Retinal pigment epithelial cell (primary cell): ENCODE results near the gene CUL5.
A peak's percentile ranks its signal among the peaks of the same experiment; 100 is the strongest.
"Not testable (repeated sequence)": the region's sequence is repeated elsewhere in the genome, so short reads cannot be mapped to it uniquely, and the experiment has no call there.

Experiments
- DNase-seq: peaks from one replicate; pipeline ENCODE4 v3.0.0-alpha.2; 2010; ENCODE audit warnings: low read depth
- H3K4me3 ChIP-seq: 2 replicates; pipeline ENCODE4 v1.5.1; 2011; ENCODE audit warnings: mild to moderate bottlenecking, low read length, control low read depth, moderate library complexity
- TF ChIP-seq, protein P1 (sequence below): conservative IDR thresholded peaks from 2 replicates; pipeline ENCODE4 v1.5.1; 2011; ENCODE audit warnings: low read depth, low read length, control low read depth, inconsistent platforms

CUL5 gene

DNA sequence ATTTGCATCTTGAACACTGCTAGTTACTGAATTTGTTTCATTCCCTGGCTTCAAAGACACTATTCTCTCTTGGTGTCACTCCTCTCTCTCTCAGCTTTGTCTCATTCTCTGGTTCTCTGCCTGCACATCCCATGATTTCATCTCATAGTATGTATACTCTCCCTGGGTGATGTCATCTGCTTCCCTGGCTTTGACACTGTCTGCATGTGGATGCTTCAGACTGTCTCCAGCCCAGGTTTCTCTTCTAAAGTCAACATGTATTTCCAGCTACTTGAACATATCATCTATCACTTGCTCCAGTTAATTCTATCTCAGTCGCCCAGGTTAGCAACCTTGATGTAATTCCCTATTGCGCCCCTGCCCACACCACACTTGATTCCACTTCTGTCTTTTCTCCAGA lies 103.4 kb downstream of the CUL5 start:
- H3K4me3 ChIP-seq, result no peak overlapping the region
- TF ChIP-seq, protein P1, sequence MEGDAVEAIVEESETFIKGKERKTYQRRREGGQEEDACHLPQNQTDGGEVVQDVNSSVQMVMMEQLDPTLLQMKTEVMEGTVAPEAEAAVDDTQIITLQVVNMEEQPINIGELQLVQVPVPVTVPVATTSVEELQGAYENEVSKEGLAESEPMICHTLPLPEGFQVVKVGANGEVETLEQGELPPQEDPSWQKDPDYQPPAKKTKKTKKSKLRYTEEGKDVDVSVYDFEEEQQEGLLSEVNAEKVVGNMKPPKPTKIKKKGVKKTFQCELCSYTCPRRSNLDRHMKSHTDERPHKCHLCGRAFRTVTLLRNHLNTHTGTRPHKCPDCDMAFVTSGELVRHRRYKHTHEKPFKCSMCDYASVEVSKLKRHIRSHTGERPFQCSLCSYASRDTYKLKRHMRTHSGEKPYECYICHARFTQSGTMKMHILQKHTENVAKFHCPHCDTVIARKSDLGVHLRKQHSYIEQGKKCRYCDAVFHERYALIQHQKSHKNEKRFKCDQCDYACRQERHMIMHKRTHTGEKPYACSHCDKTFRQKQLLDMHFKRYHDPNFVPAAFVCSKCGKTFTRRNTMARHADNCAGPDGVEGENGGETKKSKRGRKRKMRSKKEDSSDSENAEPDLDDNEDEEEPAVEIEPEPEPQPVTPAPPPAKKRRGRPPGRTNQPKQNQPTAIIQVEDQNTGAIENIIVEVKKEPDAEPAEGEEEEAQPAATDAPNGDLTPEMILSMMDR, result no peak
- DNase-seq, result no peak

DNA sequence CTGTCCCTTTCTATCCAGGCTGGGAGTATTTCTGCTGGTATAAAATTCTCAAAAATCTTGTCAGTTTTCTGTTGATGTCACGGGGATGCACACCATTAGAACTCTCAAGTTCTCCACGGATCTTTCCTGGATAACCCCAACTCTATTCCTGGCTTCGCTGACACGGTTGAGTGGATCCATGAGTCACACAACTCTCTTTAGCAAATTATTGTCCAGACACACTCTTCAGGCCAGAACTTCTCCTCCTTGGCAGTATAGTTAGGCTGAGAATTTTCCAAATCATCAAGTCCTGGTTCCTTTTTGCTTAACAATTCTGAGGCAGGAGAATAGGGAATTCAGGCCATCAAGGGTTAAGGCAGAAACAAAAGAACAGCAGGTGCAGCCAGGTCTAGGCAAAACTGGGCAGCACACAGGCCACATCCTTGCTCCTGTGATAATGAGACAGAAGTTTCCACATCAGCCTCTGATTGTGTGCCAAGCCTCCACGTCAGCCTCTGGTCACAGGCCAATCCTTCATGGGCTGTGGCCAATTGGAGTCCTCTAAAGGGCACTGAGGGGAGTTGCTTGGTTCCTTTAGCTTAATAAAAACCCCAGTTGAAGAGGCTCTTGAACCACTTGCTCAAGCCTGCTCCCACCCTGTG lies 106.9 kb downstream of the CUL5 start:
- TF ChIP-seq, protein P1, result no peak
- no peak overlapping the region for H3K4me3 ChIP-seq
- peak; percentile 70 for DNase-seq

DNA sequence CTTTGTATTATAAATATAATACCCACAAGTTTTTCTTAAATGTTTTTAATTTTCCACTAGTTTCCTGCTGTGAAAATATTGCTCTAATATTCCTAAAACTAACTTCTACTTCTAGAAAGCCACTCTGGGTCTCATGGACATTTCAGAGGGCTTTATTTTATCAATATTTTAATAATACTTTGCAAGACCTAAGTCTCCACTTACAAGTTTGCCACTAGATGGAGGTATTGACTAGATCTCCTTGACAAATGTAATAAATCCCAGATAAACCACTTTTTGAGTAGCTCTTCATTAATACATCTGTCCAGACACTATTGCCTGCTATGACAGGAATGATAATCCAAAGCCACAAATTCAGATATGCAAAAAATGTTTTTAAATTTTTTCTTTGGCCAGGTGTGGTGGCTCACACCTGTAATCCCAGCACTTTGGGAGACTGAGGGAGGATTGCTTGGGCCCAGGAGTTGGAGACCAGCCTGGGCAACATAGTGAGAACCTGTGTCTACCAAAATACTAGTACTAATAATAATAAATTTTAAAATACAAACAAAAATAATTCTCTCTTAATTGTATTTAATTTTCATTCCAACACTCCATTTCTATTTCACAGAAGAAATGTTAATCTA lies 109.2 kb downstream of the CUL5 start:
- no peak for DNase-seq
- TF ChIP-seq, protein P1, result peak; percentile 63
- no peak overlapping the region for H3K4me3 ChIP-seq

DNA sequence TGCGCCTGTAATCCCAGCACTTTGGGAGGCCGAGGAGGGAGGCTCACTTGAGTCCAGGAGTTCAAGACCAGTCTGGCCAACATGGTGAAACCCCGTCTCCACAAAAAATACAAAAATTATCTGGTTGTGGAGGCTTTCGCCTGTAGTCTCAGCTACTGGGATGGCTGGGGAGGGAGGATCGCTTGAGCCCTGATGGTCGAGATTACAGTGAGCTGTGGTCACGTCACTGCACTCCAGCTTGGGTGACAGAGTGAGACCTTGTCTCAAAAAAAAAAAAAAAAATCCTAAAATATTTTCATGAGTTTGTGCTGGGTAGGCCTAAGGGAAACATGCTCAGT lies 112.2 kb downstream of the CUL5 start:
- H3K4me3 ChIP-seq, result peak overlapping the region; percentile 68
- not testable (repeated sequence) for DNase-seq

DNA sequence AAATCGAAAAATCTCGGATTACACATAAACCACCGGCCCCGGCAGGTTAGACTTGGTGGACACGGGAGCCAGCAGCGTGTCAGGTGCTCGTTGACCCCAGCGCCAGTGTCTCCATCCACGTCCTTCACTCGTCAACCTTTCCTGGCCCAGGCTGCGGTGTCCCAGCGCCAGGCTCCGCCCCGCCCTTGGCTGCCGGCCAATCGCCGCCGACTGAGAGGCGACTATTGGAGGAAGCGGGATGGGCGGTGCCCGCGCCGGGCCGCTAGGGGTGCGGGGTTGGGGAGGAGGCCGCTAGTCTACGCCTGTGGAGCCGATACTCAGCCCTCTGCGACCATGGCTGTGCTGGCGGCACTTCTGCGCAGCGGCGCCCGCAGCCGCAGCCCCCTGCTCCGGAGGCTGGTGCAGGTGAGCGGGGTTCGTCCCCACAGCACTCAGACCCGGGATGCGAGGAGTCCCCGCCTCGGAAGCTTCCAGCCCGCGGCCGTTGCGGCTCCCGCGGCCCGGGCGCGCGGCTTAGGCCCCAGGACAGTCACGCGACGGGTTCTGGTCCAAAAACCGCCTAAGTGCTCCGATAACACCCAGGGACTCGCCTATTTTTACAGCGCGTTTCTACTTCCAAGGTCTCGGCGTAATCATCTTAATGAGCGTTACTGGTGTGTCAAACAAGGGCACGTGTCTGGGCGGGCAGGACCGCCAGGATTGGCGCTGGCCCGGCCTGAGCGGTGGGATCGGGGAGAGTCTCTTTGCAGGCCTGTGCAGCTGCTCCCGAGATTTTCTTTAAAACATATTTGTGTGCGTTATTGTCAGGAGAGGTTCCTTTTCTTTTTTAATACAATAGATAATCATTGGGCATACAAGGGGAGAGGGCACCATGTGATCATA lies 112.8 kb downstream of the CUL5 start, which contains the start of gene ACAT1:
TSS of gene ACAT1 (plus strand) at position 294 of the 882 bp plus-strand sequence. CDS start at position 334, 40 bp downstream.
- DNase-seq, result peak; percentile 65
- TF ChIP-seq, protein P1, result peak; percentile 18
- H3K4me3 ChIP-seq, result peak within 1 kb of the TSS; percentile 68

DNA sequence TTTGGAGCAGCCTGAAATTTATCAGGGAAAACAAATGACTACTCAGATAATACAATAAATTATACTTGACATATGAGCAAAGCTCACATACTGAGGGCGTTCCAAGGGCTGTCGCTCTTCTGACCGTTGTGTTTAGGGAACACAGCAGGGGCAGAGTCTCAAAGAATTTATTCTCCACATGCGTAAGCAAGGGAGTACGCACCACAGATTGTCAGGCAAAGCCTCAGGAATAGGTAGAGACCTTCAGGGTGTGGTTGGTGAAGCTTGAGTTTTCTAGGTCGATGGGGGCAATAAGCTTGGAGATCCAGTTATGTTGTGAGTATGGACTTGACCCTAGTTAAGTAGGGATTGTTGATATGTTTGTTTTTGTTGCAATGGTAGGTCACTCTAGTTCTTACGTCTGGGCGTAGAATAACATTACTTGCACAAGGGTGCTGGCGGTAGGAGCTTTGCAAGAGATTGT lies 113.5 kb downstream of the CUL5 start:
- TF ChIP-seq, protein P1, result no peak
- no peak for DNase-seq
- peak overlapping the region; percentile 68 for H3K4me3 ChIP-seq

DNA sequence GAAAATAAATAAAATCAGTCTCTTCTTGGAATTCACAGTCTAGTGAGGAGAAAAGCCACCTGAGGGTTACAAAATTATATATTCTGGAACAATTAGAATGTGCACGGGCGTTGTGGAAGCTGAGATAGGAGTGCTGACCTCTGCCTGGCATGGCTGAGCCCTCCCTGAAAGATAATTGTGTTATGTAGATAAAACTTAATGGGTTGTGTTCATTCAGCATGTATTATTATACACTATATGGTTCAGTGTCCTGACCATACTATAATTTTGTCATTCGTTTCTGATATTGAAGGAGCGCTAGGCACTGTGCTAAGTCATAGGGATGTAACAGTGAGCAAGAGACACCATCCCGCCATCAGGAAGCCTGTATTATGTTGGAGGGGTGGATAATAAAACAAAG lies 116.4 kb downstream of the CUL5 start:
- no peak overlapping the region for H3K4me3 ChIP-seq
- TF ChIP-seq, protein P1, result no peak
- DNase-seq, result no peak
